Measurements from ENCODE around the gene TRAF3.

The TRAF3 gene

GRCh38 chr14:102947321-102948103 lies 170.3 kb downstream of the TRAF3 start:
- TF ChIP-seq YY1 (IDR thresholded peaks at IDR 0.05; ENCODE audit: low read depth) (no peak), EP300 (IDR thresholded peaks at IDR 0.05; ENCODE audit: borderline replicate concordance) (no peak), TEAD4 (IDR thresholded peaks at IDR 0.05) (no peak), ZBTB7A (IDR thresholded peaks at IDR 0.05; ENCODE audit: low read depth) (no peak), MAX (IDR thresholded peaks at IDR 0.05) (no peak), FOXM1 (IDR thresholded peaks at IDR 0.05; ENCODE audit: borderline replicate concordance, low read depth) (no peak), NFIC (IDR thresholded peaks at IDR 0.05) (no peak), CREB1 (IDR thresholded peaks at IDR 0.05; ENCODE audit: low read depth) (no peak), TCF12 (IDR thresholded peaks at IDR 0.05; ENCODE audit: low read depth) (no peak), USF1 (IDR thresholded peaks at IDR 0.05) (no peak), EGR1 (IDR thresholded peaks at IDR 0.05) (no peak), RAD21 (IDR thresholded peaks at IDR 0.05; ENCODE audit: low read depth) (no peak), TAF1 (IDR thresholded peaks at IDR 0.05; ENCODE audit: low read depth) (no peak)

DNA sequence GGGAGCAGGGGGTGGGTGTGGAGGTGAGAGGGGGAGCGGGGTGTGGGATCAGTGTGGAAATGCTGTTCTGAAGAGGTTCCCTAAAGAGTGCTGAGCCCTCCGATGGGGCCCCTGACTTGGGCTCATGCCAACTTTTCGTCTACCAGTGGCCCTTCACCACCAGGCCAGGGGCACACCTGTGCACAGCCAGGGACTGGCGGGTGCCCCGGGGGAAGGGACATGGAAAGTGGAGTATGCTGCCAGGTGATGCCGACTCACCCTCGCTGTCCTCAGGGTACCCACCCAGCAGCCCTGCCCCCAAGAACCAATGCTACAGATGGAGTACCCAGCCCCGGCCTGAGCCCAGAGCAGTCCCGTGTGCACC lies 171.4 kb downstream of the TRAF3 start:
- no peak for TF ChIP-seq TCF12 (IDR thresholded peaks at IDR 0.05; ENCODE audit: low read depth)
- no peak for TF ChIP-seq USF1 (IDR thresholded peaks at IDR 0.05)
- no peak for TF ChIP-seq EGR1 (IDR thresholded peaks at IDR 0.05)
- TF ChIP-seq MAX (IDR thresholded peaks at IDR 0.05): no peak
- TF ChIP-seq TEAD4 (IDR thresholded peaks at IDR 0.05): no peak
- no peak for TF ChIP-seq NFIC (IDR thresholded peaks at IDR 0.05)
- no peak for TF ChIP-seq YY1 (IDR thresholded peaks at IDR 0.05; ENCODE audit: low read depth)
- no peak for TF ChIP-seq FOXM1 (IDR thresholded peaks at IDR 0.05; ENCODE audit: borderline replicate concordance, low read depth)
- TF ChIP-seq EP300 (IDR thresholded peaks at IDR 0.05; ENCODE audit: borderline replicate concordance): no peak
- no peak for TF ChIP-seq CREB1 (IDR thresholded peaks at IDR 0.05; ENCODE audit: low read depth)
- no peak for TF ChIP-seq CEBPB (IDR thresholded peaks at IDR 0.05)
- no peak for TF ChIP-seq RAD21 (IDR thresholded peaks at IDR 0.05; ENCODE audit: low read depth)

- TF ChIP-seq ZBTB7A (IDR thresholded peaks at IDR 0.05; ENCODE audit: low read depth): no peak
These were observed 172.0 kb downstream of the TRAF3 start for GRCh38 chr14:102949062-102949800.

GRCh38 chr14:102949801-102950451 lies 172.7 kb downstream of the TRAF3 start:
- no peak for TF ChIP-seq ZBTB7A (IDR thresholded peaks at IDR 0.05; ENCODE audit: low read depth)

- TF ChIP-seq CREB1 (IDR thresholded peaks at IDR 0.05; ENCODE audit: low read depth): no peak
- TF ChIP-seq USF1 (IDR thresholded peaks at IDR 0.05): no peak
- no peak for TF ChIP-seq RAD21 (IDR thresholded peaks at IDR 0.05; ENCODE audit: low read depth)
- no peak for TF ChIP-seq REST (IDR thresholded peaks at IDR 0.05; ENCODE audit: low read depth)
- no peak for TF ChIP-seq TCF12 (IDR thresholded peaks at IDR 0.05; ENCODE audit: low read depth)
- TF ChIP-seq YY1 (IDR thresholded peaks at IDR 0.05; ENCODE audit: low read depth): no peak
- TF ChIP-seq ZBTB7A (IDR thresholded peaks at IDR 0.05; ENCODE audit: low read depth): no peak
- no peak for TF ChIP-seq FOXM1 (IDR thresholded peaks at IDR 0.05; ENCODE audit: borderline replicate concordance, low read depth)
- no peak for TF ChIP-seq NFIC (IDR thresholded peaks at IDR 0.05)
- no peak for TF ChIP-seq EP300 (IDR thresholded peaks at IDR 0.05; ENCODE audit: borderline replicate concordance)
- TF ChIP-seq MAX (IDR thresholded peaks at IDR 0.05): no peak
- TF ChIP-seq CEBPB (IDR thresholded peaks at IDR 0.05): no peak
- no peak for TF ChIP-seq EGR1 (IDR thresholded peaks at IDR 0.05)
These were observed 173.8 kb downstream of the TRAF3 start for GRCh38 chr14:102951034-102951433.

DNA sequence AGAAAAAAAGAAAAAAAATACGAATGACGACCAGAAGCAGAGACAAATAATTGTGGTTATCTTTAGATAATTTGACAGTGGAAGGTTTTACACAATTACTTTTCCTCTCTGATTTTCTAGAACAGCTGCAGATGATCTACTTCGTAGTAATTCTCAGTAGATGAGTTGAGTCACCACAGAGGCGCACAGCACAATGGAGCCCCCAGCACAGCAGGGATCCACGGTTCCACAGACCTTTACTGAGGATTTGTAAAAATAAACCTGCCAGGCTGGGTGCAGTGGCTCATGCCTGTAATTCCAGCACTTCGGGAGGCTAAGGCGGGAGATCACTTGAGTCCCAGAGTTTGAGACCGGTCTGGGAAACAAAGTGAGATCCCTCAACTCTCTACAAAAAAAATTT lies 174.6 kb downstream of the TRAF3 start:
- TF ChIP-seq ZBTB7A (IDR thresholded peaks at IDR 0.05; ENCODE audit: low read depth) (no peak), RAD21 (IDR thresholded peaks at IDR 0.05; ENCODE audit: low read depth) (no peak), TAF1 (IDR thresholded peaks at IDR 0.05; ENCODE audit: low read depth) (no peak), YY1 (IDR thresholded peaks at IDR 0.05; ENCODE audit: low read depth) (no peak), NFIC (IDR thresholded peaks at IDR 0.05) (no peak), REST (IDR thresholded peaks at IDR 0.05; ENCODE audit: low read depth) (no peak), CREB1 (IDR thresholded peaks at IDR 0.05; ENCODE audit: low read depth) (no peak)
